Activated T-cell treated with anti-CD3 and anti-CD28 coated beads, Interleukin-2, amount 50 U/mL, for 1 hour (primary cell): Measurements from ENCODE around the gene CAPN11.

ENCODE experiments used
- DNase-seq: peaks from one replicate; pipeline ENCODE4 v3.0.0-alpha.2; 2020

CAPN11 gene

GRCh38 chr6:44217332-44218143 is 58.9 kb downstream of the CAPN11 start:
- no peak for DNase-seq

GRCh38 chr6:44219053-44219814 is 60.6 kb downstream of the CAPN11 start:
- no peak for DNase-seq

GRCh38 chr6:44219815-44220784 is 61.5 kb downstream of the CAPN11 start:
- DNase-seq = no peak

- DNase-seq = no peak
Measured at GRCh38 chr6:44220913-44221290, 62.3 kb downstream of the CAPN11 start.

GRCh38 chr6:44221291-44221960 is 62.8 kb downstream of the CAPN11 start:
- peak; percentile 77 for DNase-seq

GRCh38 chr6:44221961-44222335 is 63.3 kb downstream of the CAPN11 start:
- DNase-seq = no peak

- DNase-seq = no peak
Measured at GRCh38 chr6:44222486-44223318, 64.1 kb downstream of the CAPN11 start.

- DNase-seq = peak; percentile 87
Measured at GRCh38 chr6:44223319-44224028, 64.9 kb downstream of the CAPN11 start, which contains the start of gene SLC29A1. Gene SLC29A1, plus strand, starts transcription at chr6:44223595. Its CDS starts 3,719 bp downstream, at chr6:44227314.

- no peak for DNase-seq
Measured at GRCh38 chr6:44224029-44224964, 65.7 kb downstream of the CAPN11 start.

- DNase-seq = no peak
Measured at GRCh38 chr6:44224965-44225305, 66.3 kb downstream of the CAPN11 start.

GRCh38 chr6:44225579-44226325 is 67.1 kb downstream of the CAPN11 start:
- DNase-seq = no peak

GRCh38 chr6:44226368-44227147 is 67.9 kb downstream of the CAPN11 start:
- DNase-seq = no peak

- no peak for DNase-seq
Measured at GRCh38 chr6:44227148-44227793, 68.7 kb downstream of the CAPN11 start.

GRCh38 chr6:44228031-44228430 is 69.4 kb downstream of the CAPN11 start:
- no peak for DNase-seq

GRCh38 chr6:44228433-44228832 is 69.8 kb downstream of the CAPN11 start:
- no peak for DNase-seq

- no peak for DNase-seq
Measured at GRCh38 chr6:44228836-44229235, 70.2 kb downstream of the CAPN11 start.

GRCh38 chr6:44229376-44230033 is 70.9 kb downstream of the CAPN11 start:
- DNase-seq = no peak
